GM19452 (cell line): Measurements from ENCODE around the gene CMPK2.

Experiments
- ATAC-seq: cut with Tn5 transposase; IDR thresholded peaks from one replicate; pipeline ENCODE4 v1.9.1; 2021; ENCODE audit not compliant: unreplicated experiment

Gene CMPK2

DNA sequence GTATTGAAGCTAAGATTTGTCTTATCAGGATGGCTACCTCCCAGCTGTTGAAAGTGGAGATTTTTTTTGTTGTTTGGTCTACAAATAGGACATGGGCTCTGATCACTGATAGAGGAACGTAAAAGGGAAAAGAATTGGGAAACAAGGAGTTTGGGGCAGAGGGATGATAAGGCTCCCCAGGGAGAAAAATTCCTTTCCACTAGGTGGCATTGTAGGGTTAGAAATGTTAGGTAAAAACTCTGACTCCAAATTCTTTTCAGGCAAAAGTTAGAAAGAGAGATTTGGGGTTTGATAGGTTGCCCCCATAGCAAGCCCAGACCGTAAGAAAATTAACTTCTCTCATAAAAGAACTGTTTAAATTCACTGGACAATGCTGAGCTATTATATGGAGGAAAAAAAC is 19.8 kb downstream of the CMPK2 start:
- no peak for ATAC-seq

DNA sequence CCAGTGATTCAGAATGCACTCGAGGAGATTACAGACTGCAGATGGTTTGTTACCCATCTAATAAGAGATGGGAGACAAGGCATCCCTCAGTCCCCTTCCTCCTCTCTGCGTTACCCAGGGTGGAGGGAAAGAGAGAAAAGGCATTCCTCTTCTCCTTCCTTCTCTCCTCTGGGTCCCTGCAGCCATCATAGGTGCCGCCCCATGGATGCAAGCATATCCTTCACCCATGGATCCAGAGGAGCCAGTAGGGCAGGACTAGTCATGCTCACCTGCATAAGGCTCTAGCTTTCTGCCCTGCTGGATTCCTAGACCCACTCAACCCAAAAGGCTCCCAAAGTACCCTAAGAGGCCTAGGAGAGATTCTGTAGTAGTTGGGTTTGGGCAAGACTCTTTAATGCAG is 20.4 kb downstream of the CMPK2 start:
- ATAC-seq: no peak

DNA sequence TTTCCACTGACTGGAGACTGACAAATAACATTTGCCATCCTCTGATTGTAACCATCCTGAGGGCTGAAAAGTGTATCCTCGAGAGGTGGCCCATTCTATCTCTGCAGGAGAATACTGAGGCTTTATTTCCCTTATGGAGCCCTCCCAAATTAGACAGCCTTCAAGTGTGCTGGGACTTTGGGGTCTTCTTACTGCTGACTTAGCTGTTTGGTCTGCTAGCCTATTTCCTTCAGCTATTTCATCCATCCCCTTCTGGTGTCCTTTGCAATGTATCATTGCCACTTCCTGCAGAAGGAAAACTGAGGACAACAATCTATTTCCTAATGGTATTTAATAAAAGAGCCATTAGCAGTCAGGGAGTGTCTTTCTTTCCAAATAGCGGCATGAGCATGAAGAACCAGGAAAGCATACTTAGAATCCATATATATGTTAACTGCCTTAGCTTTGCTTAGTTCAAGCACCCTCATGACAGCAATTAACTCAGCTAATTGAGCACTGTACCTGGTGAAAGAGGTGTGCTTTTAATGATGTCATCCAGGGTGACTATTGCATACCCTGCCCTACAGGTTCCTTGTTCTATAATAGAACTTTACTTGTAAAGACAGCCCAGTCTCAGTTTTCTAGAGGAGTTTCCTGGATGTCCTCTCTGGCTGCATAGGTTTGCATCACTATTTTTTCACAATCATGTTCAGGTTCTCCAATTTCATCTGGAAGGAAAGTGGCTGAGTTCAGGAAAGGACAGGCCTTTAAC is 24.0 kb downstream of the CMPK2 start:
- no peak for ATAC-seq

DNA sequence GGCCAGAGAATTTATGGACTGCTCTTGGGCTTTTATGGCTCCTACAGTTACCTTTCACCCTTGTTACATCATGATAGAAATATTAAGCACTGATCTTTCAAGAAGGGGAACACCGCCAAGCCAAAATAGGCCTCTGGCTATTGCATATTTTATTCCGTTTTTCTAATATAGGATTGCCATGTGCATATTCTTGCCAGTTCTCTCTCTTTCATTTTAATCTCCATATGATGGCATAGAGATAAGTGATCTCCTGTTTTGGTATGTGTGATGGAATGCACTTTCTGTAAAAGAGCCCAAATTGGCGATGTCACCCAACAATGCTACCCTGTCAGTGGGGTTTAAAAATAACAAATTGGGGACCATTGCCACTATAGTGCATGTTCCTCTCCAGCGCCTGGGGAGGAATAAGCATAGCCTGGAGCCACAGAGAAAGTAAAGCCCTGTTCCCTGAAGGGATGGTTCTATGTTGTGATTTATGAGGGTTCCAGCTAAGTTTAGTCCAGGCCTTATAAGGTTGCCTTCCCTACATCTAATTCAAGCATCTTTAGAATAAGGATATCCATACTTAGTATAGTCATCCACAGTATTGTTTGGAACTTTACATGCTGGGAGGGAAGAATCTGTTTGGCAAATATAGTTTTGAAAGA is 26.9 kb downstream of the CMPK2 start:
- ATAC-seq: no peak

DNA sequence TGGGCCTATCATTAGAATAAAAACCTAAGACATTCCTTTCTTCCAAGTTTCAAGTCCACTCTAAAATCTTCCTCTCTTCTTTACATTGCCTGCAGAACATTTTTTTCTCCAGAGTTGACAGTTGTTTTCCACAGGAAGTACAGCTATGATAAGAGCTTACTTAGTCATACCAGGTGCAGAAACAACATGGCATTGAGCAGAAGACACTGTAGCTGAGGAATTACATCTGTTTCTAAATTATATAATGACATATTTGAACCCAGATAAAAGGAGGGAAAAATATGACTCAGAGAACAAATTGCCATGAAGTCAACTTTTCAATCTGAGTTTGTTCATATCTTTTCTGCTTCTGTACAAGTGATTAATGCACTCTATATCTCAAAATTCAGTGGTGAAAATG is 30.2 kb downstream of the CMPK2 start:
- no peak for ATAC-seq

DNA sequence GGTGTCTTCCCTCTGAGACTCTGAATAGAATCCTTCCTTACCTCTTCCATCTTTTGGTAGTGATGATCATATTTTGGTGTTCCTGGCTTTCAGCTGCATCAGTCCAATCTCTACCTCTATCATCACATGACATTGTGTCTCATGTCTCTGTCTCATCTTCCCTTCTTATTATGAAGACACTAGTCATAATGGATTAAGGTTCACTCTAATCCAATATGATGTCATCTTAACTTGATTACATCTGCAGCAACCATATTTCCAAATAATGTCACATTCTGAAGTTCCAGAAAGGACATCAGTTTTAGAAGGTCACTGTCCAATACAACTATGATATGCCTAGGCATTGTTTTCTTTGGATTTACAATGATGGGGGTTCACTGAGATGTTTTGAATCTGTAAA is 31.5 kb downstream of the CMPK2 start:
- no peak for ATAC-seq

DNA sequence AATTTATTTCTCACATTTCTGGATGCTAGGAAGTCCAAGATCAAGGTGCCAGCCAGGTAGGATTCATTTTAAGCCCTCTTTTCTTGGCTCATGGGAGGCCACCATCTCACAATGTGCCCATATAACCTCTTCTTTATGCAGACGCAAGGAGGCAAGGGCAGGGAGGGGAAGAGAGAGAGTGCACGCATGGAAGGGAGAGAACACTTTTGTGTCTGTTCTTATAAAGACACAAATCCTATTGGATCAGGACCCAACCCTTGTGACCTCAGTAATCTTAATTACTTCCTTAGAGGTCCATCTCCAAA is 32.5 kb downstream of the CMPK2 start:
- no peak for ATAC-seq

DNA sequence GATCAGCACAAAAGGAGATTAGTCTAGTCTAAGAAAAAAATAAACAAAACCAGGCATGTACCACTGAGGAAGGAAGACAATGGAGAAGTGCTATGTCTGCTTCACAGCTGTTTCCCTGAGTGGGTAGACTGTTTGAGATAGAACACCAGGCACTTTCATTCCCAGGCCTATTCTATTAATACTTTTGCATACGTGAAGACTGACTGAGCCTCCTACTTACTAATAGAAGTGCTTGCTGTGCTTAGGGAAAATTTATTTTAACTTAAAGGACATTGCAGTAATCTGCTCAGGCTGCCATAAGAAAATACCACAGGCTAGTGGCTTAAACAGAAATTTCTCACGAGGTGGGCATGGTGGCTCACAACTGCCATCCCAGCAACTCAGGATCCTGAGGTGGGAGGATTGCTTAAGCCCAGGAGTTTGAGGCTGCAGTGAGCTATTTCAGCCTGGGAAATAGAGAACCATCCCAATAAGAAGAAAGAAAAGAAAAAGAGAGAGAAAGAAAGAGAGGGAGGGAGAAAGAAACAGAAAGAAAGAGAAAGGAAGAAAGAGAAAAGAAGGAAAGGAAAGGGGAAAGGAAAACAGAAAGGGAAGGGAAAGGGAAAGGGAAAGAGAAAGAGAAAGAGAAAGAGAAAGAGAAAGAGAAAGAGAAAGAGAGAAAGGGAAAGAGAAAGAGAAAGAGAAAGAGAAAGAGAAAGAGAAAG is 33.0 kb downstream of the CMPK2 start:
- no peak for ATAC-seq

DNA sequence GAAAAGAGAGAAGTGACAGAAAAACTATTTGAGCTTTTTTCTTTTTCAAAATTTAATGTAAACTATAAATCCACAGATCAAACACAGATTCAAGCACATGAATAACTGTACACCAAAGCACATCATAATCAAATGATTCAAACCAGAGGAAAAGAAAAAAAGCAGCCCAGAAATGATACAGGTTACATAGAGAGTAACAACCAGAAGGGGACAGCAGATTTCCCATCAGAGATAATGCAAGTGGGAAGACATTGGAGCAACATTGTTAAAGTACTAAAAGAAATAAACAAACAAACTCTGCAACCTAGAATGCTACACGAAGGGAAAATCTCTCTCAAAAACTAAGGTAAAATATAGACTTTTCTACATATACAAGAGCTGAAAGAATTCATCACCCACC is 34.5 kb downstream of the CMPK2 start:
- ATAC-seq: no peak

DNA sequence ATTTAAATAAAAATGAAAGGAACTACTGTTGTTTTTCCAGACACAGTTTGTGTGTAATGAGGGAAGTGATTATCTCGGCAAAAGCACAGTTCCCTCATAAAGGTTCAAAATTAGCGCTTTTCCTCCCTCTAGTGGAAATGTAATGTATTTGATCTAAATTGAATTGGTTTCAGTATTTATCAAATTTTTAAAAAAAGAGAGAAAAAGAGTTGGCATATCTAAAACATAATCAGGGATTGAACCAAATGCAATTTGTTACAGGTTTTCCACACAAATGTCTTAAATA is 37.5 kb downstream of the CMPK2 start:
- no peak for ATAC-seq

DNA sequence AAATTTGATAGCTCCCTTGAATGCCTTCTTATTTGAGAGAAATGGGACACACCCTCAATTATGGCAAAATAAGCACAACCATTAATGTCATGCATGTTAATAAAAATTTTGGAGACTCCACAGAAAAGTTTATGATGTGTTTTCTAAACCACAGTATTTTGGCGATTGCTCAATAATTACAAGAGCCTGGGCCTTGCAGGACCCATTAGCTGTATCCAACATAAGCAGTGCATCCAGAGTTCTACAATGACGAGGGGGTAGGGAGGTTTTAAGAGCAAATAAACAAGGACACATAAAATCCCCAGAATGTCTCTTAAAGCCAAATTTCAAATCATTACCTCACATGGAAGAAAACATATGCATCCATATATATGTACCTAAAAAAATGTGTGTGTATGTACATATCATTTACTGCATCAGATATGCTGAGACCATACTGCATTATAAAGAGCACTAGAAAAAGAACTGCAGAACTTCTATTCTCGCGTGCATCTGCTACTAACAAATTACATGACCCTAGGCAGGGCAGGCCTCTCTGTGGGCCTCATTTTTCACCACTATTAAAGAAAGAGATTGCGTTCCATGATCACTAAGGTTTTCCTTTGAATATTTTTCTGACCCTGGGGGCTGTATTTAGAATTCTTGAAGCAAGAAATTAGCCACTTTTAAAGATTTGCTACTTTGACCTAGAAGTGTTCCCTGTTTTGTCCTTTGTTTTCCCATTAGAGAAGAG is 38.0 kb downstream of the CMPK2 start:
- ATAC-seq: no peak

DNA sequence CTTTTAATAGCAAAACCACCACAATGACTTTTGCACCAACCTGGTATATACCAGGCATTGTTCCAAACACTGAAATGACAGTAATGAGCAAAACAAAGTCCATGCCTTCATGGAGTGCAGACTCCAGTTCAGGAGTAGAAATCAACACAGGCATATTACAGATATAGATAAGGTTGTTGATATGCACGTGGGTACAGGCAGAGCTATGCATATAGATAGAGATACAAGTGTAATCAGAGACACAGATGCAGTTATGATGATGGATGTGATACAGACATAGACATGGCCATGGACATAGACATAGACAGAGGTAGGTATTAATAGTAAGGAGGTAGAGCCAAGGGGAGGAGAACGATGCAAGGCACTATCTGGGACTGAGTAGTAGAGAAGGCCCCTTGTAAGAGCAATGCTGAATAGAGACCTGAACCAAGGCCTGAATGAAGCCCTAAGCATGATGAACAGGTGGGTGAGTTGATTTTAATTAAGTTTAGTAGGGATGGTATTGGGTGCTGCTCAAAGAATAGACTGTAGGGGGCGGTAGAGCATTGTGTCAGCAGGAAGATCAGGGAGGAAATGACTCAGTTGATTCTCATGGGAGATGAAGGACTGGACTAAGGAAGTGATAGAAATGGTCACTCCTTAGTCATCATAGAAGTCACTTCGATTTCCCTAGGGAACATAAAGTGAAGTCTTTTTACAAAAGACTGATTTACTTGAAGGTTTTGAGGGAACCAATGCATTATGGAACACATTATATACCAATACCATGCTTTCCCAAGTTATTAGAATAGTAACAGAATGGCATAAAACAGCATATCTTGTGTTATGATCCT is 39.4 kb downstream of the CMPK2 start:
- ATAC-seq: peak; percentile 92

DNA sequence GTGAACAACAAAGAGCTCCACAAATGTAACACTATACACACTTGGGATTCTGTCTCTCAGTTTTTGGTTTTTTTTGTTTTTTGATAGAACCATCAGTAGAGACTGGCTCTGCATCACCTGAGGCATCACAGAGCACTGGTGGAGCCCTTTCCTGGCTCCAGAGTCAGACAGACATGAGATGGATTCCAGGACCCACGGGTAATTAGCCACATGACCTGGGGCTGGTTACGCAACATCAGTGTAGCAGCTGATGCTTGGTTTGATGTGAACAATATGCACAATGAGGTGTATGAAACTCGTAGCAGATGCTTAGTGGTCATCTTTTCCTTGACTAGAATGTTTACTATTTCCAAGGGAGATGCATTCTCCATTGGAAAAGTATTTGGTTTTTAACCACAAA is 40.7 kb downstream of the CMPK2 start:
- no peak for ATAC-seq

DNA sequence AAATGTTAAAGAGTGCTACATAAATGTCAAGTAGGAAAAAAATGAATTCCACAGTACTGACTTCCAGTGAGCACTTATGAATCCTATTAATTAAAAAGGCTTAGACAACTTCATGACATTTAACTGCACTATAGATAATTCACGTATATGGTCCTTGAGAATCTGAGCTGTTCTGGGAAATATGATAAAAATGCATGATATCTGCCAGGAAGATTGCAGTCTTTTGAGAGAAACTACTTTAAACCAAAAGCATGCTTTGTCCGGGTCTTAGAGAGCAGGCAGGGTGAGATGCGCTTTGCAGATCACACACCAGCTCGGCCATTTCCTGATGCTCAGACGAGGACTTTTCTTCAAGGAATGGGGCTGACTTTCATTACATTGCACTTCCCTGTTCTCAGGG is 42.6 kb downstream of the CMPK2 start:
- ATAC-seq: no peak

DNA sequence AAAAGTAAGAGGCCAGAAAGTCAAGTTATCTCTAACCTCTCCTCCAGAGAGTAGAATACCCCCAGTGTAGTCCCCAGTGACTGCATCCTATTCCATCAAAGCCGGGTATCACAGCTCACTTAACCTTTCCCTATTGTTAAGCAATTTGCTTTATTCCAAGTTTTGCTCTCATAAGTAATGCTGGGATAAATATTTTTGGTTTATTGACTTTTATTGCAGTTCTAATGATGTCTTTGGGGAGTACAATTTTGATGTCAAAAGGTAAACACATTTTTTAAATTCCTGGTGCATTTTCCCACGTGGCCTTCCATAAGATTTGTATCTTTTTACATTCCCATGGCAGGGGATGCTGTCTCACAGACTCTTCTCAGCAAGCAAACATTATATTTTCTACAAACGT is 43.3 kb downstream of the CMPK2 start:
- ATAC-seq: no peak

DNA sequence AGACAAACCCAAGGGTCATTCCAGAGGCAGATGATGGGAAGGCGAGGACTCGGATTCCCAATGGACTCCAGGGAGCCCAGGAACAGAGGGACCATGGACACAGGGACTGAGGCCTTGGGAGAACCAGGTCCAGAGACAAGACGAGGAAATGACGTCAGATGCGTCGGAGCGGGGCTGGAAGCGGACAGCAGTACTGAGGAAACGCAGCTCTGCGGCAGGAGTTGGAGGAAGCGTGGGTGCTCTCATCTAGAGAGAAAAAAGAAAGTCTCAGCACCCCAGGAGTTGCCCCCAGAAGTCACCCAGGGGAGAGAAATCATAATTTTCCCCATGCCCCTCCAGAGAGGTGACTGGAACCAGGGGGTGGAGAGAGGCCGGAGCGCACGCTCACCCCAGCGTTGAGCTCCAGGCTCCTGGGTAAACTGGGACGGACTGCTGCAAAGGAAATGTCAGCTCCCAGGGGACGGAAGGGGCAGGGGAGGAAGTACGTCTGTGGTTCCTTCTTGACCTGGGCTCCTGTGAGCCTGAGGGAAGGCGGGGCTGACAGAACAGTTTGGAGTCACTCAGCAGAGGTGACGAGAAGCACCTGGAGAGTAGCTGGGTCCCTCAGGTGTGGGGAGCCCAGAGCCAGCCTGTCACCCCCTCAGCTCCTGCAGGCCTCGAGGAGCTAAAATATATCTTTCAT is 44.7 kb downstream of the CMPK2 start:
- ATAC-seq: no peak

DNA sequence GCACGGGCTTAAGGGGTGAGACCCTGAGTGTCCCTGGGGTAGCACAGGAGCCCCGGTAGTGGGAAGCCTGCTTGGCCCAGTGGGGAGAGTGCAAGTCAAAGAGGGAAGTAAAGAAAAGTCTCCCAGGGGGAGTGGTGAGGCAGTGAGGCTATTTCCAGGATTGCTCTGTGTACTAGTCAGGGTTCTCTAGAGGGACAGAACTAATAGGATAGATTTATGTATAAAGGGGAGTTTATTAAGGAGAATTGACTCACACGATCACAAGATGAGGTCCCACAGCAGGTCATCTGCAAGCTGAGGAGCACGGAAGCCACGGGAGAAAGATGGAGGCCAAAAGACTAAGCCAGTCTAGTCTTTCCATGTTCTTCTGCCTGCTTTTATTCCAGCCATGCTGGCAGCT is 45.5 kb downstream of the CMPK2 start:
- no peak for ATAC-seq

DNA sequence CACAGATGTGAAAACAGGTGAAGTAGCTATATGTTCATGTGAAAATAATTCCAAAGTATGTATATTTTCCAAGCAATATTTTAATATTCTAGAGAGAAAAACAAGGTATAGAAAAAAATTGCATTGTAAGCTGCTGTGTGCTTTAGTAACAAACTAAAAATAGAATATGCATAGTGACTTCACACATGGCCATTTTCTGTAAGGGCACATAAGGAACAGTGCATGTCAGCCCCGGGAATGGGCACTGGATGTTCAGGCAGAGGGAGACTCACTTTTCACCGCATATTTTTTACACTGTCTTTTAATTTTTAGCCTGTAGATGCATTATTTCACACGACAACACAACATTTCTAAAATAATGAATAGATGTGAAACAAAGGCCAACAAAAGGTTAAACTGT is 46.0 kb downstream of the CMPK2 start:
- no peak for ATAC-seq

DNA sequence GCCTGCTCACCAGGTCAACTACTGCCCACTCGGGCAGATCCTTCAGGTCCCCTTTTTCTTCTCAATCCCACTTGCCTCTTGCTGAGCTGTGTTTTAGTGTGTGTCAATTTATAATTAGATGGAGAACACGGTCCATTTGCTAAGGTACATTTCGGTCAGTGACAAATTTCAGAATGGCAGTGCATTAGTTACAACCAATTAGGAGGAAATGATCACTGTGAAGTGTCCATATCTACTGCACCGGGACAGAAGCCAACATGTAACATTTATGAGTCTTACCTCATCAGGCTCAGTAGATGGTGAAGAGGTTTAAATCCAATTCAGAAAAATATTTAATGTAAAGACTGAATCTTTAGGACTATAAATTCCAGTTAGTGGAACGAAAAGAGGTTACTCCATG is 47.7 kb downstream of the CMPK2 start:
- ATAC-seq: no peak

DNA sequence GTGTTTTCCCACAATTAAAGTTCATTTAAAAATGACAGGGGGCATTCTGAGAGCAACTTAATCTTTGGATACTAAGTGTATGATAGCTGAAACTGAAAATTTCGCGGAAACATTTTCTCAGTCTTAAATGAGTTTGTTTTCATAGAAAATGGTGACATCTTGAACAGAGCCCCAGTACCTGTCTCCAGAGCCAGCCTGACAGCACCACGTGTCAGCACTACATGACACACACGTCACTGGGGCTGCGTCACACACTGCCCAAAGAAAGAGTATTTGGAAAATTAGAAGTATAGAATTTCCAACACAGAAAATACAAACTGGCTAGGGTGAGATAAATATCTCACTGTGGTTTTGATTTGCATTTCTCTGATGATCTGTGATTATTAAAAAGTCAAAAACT is 50.8 kb downstream of the CMPK2 start:
- ATAC-seq: no peak

DNA sequence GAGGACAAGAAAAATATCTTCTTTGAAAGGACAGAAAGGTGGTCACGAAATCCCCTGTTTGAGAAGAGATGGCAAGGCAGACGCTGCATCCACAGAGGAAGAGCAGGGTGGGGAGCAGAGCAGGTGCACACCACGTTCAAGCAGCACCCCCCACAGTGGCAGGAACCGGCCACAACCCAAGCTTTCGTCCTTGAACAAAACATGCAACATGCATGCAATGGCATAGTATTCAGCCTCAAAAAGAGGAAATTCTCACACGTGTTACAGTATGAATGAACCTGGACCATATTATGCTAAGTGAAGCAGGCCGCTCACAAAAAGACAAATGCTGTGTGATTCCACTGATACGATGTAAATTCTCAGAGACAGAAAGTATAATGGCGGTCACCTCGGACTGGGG is 51.4 kb downstream of the CMPK2 start:
- ATAC-seq: no peak
